HCT116 (cell line): ENCODE results near the gene CYB561A3. TPM values are rescaled to one million over a fixed set of nuclear protein-coding genes. Genes with fewer than 3 reads are reported as not detected.

Experiments
- ATAC-seq: fragments of 200-7000 bp; cut with Tn5 transposase; 2 replicates; pipeline ENCODE4 v1.9.1; 2020; ENCODE audit warnings: mild to moderate bottlenecking, moderate library complexity
- BruUV-seq: library from RNA; stranded (reverse); fragments of 400-500 nt; replicated peaks from 2 replicates; lab custom pipeline; 2021; lab: Mats Ljungman, UMichigan
- CTCF ChIA-PET: fragments of 300-600 bp; sonication (Branson Sonifier 250); formaldehyde crosslinking; loops from one replicate; lab custom pipeline; 2021; ENCODE audit warnings: antibody characterized with exemption; lab: Charles Lee
- POLR2A ChIA-PET: fragments of 300-600, 350-600 bp; sonication (Branson Sonifier 250); formaldehyde crosslinking; loops from one replicate; lab custom pipeline; 2021; ENCODE audit warnings: antibody characterized with exemption; lab: Charles Lee
- RAD21 ChIA-PET, 2 experiments: fragments of 300-600 bp; sonication (Branson Sonifier 250); formaldehyde crosslinking; loops; one replicate each; lab custom pipeline; 2023; ENCODE audit warnings: low total read pairs in 2 of 2; ENCODE audit not compliant: uncharacterized antibody in 2 of 2, unreplicated experiment in 2 of 2, low non-redundant PET in 1 of 2; lab: Charles Lee
- DNase-seq: peaks from one replicate; pipeline ENCODE4 v3.0.0-alpha.2; 2010; ENCODE audit warnings: low read depth, low spot score
- H2AFZ ChIP-seq: fragments of 200-600 bp; shearing (Covaris generic), sonication (generic); 2 replicates; pipeline ENCODE4 v1.6.1; 2017; ENCODE audit warnings: low read depth, mixed run types, mixed read lengths, antibody characterized with exemption, low read length; ENCODE audit not compliant: poor library complexity, severe bottlenecking
- H3K27ac ChIP-seq: 2 replicates; pipeline ENCODE4 v1.5.1; 2012; ENCODE audit warnings: low read depth, low read length
- H3K27me3 ChIP-seq: fragments of 200-600 bp; sonication (generic); 2 replicates; pipeline ENCODE4 v1.6.1; 2016; ENCODE audit warnings: mixed run types, low read length, mixed read lengths; ENCODE audit not compliant: insufficient read depth
- H3K36me3 ChIP-seq, 2 experiments: fragments of 200-500 bp in 1 of 2; fragments of 200-600 bp in 1 of 2; sonication (Bioruptor generic) in 1 of 2; sonication (generic) in 1 of 2; 2 replicates each; pipeline versions ENCODE4 v1.5.1 to v1.6.1; 2014 to 2016; ENCODE audit warnings: low read length in 2 of 2, inconsistent platforms in 1 of 2, mixed read lengths in 1 of 2, mixed run types in 1 of 2; ENCODE audit not compliant: insufficient read depth in 2 of 2, control insufficient read depth in 1 of 2
- H3K4me1 ChIP-seq, 2 experiments: fragments of 200-600 bp in 1 of 2; sonication (generic) in 1 of 2; 2 replicates each; pipeline versions ENCODE4 v1.5.1 to v1.6.1; 2012 to 2017; ENCODE audit warnings: low read length in 2 of 2, inconsistent platforms in 1 of 2, mild to moderate bottlenecking in 1 of 2, mixed read lengths in 1 of 2, mixed run types in 1 of 2, moderate library complexity in 1 of 2; ENCODE audit not compliant: insufficient read depth in 2 of 2, control insufficient read depth in 1 of 2
- H3K4me2 ChIP-seq: fragments of 200-600 bp; sonication (generic); 2 replicates; pipeline ENCODE4 v1.6.1; 2017; ENCODE audit warnings: mixed run types, low read length, mixed read lengths
- H3K4me3 ChIP-seq, 2 experiments: fragments of 200-600 bp in 1 of 2; sonication (generic) in 1 of 2; replicated peaks in 1 of 2; 2 replicates each; pipeline ENCODE4 v1.5.1; 2011 to 2016; ENCODE audit warnings: low read length in 2 of 2, control low read depth in 1 of 2, low read depth in 1 of 2, mild to moderate bottlenecking in 1 of 2, mixed read lengths in 1 of 2, mixed run types in 1 of 2
- H3K79me2 ChIP-seq: fragments of 200-600 bp; sonication (generic); 2 replicates; pipeline ENCODE4 v1.6.1; 2017; ENCODE audit warnings: mild to moderate bottlenecking, mixed run types, low read length, moderate library complexity, mixed read lengths; ENCODE audit not compliant: insufficient read depth
- H3K9ac ChIP-seq: fragments of 200-600 bp; sonication (generic); 2 replicates; pipeline ENCODE4 v1.6.1; 2016; ENCODE audit warnings: low read length, mixed read lengths
- H3K9me2 ChIP-seq: fragments of 200-600 bp; sonication (generic), shearing (Covaris generic); 2 replicates; pipeline ENCODE4 v1.6.1; 2017; ENCODE audit warnings: mixed run types, mild to moderate bottlenecking, moderate library complexity; ENCODE audit not compliant: insufficient read depth
- H3K9me3 ChIP-seq, 2 experiments: fragments of 200-500 bp in 1 of 2; fragments of 200-600 bp in 1 of 2; sonication (Bioruptor generic) in 1 of 2; sonication (generic) in 1 of 2; 2 replicates each; pipeline ENCODE4 v1.6.1; 2014 to 2017; ENCODE audit warnings: low read length in 2 of 2, mixed read lengths in 2 of 2, inconsistent platforms in 1 of 2, low read depth in 1 of 2, mild to moderate bottlenecking in 1 of 2, mixed run types in 1 of 2, moderate library complexity in 1 of 2; ENCODE audit not compliant: control insufficient read depth in 1 of 2, insufficient read depth in 1 of 2
- H4K20me1 ChIP-seq: fragments of 200-600 bp; sonication (generic), shearing (Covaris generic); 2 replicates; pipeline ENCODE4 v1.6.1; 2017; ENCODE audit warnings: mixed run types, mild to moderate bottlenecking, moderate library complexity; ENCODE audit not compliant: insufficient read depth
- CEBPB ChIP-seq: IDR thresholded peaks from 2 replicates; pipeline ENCODE4 v1.6.1; 2012; ENCODE audit warnings: low read depth
- RAD21 ChIP-seq: IDR thresholded peaks from 2 replicates; pipeline ENCODE4 v1.6.1; 2012; ENCODE audit warnings: low read depth, mild to moderate bottlenecking
- intact Hi-C: fragments of 100-400 bp; cut with micrococcal nuclease; formaldehyde crosslinking; loops from 2 replicates; pipeline ENCODE4 v1.10.0; 2022
- total RNA-seq: library from RNA; stranded (reverse); gene quantifications from one replicate; pipeline ENCODE4 v1.2.1, GENCODE V29; 2021; ENCODE audit not compliant: unreplicated experiment
- TF ChIP-seq, protein P1 (sequence below), 3 experiments: fragments of 200-600 bp in 1 of 3; sonication (generic) in 1 of 3; IDR thresholded peaks in 2 of 3; conservative IDR thresholded peaks in 1 of 3; 2 replicates each; pipeline ENCODE4 v1.5.1; 2012 to 2017; ENCODE audit warnings: low read depth in 2 of 3, low read length in 2 of 3, antibody characterized with exemption in 1 of 3, borderline replicate concordance in 1 of 3, control low read depth in 1 of 3, mild to moderate bottlenecking in 1 of 3, mixed read lengths in 1 of 3, mixed run types in 1 of 3, moderate library complexity in 1 of 3; ENCODE audit not compliant: insufficient read depth in 1 of 3
- TF ChIP-seq, protein P2 (sequence below): IDR thresholded peaks from 2 replicates; pipeline ENCODE4 v1.6.1; 2012
- TF ChIP-seq, protein P3 (sequence below): IDR thresholded peaks from 2 replicates; pipeline ENCODE4 v1.6.1; 2012; ENCODE audit warnings: low read depth

CYB561A3 gene
- total RNA-seq, 1 experiment from 2014 or later, result 34.1 TPM

DNA sequence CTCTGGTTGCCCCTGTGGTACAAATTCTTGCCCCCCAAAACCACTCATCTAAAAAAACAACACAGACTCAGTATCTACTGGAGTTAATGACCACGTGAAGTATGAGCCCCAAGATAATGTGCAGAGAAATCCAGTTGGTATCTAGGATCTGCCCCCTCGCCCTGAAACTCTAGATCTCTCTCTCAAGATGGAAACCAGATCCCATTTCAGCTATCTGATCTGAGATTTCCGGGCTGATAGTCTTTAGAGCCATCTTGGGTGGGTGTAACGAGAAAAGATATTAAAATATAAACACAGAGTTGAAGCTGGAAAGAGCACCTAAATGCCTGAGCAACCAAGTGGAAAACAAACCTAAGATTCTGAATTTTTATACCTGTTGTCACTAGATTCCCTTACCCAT is 52.5 kb downstream of the CYB561A3 start (continued):
- TF ChIP-seq, protein P1, sequence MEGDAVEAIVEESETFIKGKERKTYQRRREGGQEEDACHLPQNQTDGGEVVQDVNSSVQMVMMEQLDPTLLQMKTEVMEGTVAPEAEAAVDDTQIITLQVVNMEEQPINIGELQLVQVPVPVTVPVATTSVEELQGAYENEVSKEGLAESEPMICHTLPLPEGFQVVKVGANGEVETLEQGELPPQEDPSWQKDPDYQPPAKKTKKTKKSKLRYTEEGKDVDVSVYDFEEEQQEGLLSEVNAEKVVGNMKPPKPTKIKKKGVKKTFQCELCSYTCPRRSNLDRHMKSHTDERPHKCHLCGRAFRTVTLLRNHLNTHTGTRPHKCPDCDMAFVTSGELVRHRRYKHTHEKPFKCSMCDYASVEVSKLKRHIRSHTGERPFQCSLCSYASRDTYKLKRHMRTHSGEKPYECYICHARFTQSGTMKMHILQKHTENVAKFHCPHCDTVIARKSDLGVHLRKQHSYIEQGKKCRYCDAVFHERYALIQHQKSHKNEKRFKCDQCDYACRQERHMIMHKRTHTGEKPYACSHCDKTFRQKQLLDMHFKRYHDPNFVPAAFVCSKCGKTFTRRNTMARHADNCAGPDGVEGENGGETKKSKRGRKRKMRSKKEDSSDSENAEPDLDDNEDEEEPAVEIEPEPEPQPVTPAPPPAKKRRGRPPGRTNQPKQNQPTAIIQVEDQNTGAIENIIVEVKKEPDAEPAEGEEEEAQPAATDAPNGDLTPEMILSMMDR (IDR thresholded peaks at IDR 0.05 in 2 of 3, conservative IDR thresholded peaks at IDR 0.05 in 1 of 3; ENCODE audit: borderline replicate concordance in 1 of 3, insufficient read depth in 1 of 3, low read depth in 2 of 3, low read length in 2 of 3), result no peak
- TF ChIP-seq CEBPB (no peak), RAD21 (no peak)

DNA sequence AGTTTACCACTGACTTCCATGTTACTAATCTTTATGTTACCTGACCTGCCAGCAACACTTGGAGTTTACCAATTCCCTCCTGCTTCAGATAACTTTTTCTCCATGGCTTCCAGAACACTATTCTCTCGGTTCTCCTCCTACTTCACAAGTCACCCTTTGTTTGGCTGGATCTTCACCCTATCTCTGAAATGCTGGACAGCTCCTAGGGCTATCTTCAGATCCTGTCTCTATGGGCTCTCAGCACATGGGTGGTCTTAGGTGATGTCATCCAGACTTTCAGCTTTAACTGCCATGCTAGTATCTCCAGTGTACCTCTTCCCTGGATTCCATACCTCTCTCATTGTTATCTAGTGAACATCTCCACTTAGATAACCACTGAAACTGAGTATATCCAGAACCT is 54.3 kb downstream of the CYB561A3 start:
- intact Hi-C loops, result no loop called here
- H3K9me2 ChIP-seq, result no peaks in the 10 kb centered on the region
- peaks cover 70 to 74% of the 10 kb centered on the region in 2 experiments; a peak in 3 of 4 replicates for H3K36me3 ChIP-seq
- H2AFZ ChIP-seq, result no peak overlapping the region
- no peak overlapping the region for H3K4me3 ChIP-seq
- ChIA-PET POLR2A (no interaction called here), RAD21 (no interaction called here), CTCF (no interaction called here)
- TF ChIP-seq, protein P1 (IDR thresholded peaks at IDR 0.05 in 2 of 3, conservative IDR thresholded peaks at IDR 0.05 in 1 of 3; ENCODE audit: borderline replicate concordance in 1 of 3, insufficient read depth in 1 of 3, low read depth in 2 of 3, low read length in 2 of 3), result no peak
- TF ChIP-seq, protein P2, sequence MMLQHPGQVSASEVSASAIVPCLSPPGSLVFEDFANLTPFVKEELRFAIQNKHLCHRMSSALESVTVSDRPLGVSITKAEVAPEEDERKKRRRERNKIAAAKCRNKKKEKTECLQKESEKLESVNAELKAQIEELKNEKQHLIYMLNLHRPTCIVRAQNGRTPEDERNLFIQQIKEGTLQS, result no peak
- TF ChIP-seq, protein P3, sequence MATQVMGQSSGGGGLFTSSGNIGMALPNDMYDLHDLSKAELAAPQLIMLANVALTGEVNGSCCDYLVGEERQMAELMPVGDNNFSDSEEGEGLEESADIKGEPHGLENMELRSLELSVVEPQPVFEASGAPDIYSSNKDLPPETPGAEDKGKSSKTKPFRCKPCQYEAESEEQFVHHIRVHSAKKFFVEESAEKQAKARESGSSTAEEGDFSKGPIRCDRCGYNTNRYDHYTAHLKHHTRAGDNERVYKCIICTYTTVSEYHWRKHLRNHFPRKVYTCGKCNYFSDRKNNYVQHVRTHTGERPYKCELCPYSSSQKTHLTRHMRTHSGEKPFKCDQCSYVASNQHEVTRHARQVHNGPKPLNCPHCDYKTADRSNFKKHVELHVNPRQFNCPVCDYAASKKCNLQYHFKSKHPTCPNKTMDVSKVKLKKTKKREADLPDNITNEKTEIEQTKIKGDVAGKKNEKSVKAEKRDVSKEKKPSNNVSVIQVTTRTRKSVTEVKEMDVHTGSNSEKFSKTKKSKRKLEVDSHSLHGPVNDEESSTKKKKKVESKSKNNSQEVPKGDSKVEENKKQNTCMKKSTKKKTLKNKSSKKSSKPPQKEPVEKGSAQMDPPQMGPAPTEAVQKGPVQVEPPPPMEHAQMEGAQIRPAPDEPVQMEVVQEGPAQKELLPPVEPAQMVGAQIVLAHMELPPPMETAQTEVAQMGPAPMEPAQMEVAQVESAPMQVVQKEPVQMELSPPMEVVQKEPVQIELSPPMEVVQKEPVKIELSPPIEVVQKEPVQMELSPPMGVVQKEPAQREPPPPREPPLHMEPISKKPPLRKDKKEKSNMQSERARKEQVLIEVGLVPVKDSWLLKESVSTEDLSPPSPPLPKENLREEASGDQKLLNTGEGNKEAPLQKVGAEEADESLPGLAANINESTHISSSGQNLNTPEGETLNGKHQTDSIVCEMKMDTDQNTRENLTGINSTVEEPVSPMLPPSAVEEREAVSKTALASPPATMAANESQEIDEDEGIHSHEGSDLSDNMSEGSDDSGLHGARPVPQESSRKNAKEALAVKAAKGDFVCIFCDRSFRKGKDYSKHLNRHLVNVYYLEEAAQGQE, result peak; percentile 26
- no peaks in the 10 kb centered on the region for H4K20me1 ChIP-seq
- no peaks in the 10 kb centered on the region for H3K4me1 ChIP-seq
- no peak overlapping the region for H3K9ac ChIP-seq
- no TSS peak for BruUV-seq
- ATAC-seq, result no peak
- no peak for DNase-seq
- H3K9me3 ChIP-seq, result no peaks in the 10 kb centered on the region
- H3K27ac ChIP-seq, result no peak overlapping the region
- no peak overlapping the region for H3K4me2 ChIP-seq
- peaks cover 13% of the 10 kb centered on the region for H3K79me2 ChIP-seq
- H3K27me3 ChIP-seq, result no peaks in the 10 kb centered on the region
